Skeletal muscle satellite cell (primary cell): ENCODE data around the gene ZNF581.

ENCODE experiments used
- H3K27me3 ChIP-seq: 2 replicates; pipeline ENCODE4 v1.7.0; 2013; ENCODE audit warnings: low read length; ENCODE audit not compliant: control insufficient read depth, insufficient read depth
- H3K36me3 ChIP-seq: 2 replicates; pipeline ENCODE4 v1.7.0; 2013; ENCODE audit warnings: mild to moderate bottlenecking, control low read depth, low read length; ENCODE audit not compliant: insufficient read depth
- H3K4me1 ChIP-seq: 2 replicates; pipeline ENCODE4 v1.7.0; 2013; ENCODE audit warnings: low read length; ENCODE audit not compliant: control insufficient read depth, insufficient read depth
- H3K4me2 ChIP-seq: 2 replicates; pipeline ENCODE4 v1.7.0; 2013; ENCODE audit warnings: mild to moderate bottlenecking, low read length
- H3K4me3 ChIP-seq: 2 replicates; pipeline ENCODE4 v1.7.0; 2013; ENCODE audit warnings: low read length
- H3K9ac ChIP-seq: 2 replicates; pipeline ENCODE4 v1.7.0; 2013; ENCODE audit warnings: mild to moderate bottlenecking, low read depth, low read length, moderate library complexity
- H3K9me3 ChIP-seq: replicated peaks from 2 replicates; pipeline ENCODE4 v1.7.0; 2013; ENCODE audit warnings: mild to moderate bottlenecking, control low read depth, low read length

Gene ZNF581

GRCh38 chr19:55663846-55664536 lies 20.5 kb downstream of the ZNF581 start:
- Histone ChIP-seq H3K9me3 (no peaks in the 10 kb centered on the region), H3K27me3 (no peaks in the 10 kb centered on the region), H3K9ac (no peak overlapping the region), H3K36me3 (peaks cover 73% of the 10 kb centered on the region), H3K4me3 (no peak overlapping the region), H3K4me2 (no peak overlapping the region), H3K4me1 (peaks cover under 1% of the 10 kb centered on the region)

DNA sequence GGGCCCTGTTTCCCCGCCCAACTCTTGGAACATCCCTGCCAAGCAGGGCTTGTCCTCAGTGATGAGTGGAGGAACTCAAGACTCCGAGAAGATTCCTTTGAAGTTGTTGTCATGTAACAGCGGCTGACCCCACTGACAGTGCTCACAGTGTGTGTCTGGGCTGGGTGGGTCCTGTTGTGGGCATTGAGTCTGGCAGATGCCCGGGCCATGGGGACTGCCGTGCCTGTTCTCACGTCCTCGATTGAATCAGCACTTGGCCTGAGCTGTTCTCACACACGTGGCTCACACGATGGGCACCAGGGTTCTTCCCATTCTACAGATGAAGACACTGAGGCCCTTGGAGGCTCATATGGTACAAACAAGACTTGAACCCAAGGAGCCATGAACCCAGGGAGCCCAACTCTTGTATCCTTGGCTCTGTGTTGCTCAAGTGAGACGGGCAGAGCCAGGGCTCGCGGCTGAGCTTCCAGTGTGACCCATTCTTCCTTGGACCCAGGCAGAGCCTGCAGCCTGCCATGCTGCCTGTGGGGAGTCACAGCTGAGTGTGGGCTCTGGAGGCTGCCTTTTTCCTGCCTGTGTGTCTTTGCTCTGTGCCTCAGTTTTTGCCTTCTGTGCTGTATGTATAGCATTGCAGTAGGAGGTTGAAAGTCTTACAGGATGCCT lies 23.0 kb downstream of the ZNF581 start:
- no peaks in the 10 kb centered on the region for H3K9me3 ChIP-seq
- no peak overlapping the region for H3K4me3 ChIP-seq
- H3K36me3 ChIP-seq = peaks cover 75% of the 10 kb centered on the region
- no peak overlapping the region for H3K9ac ChIP-seq
- no peak overlapping the region for H3K4me2 ChIP-seq
- H3K4me1 ChIP-seq = peaks cover 2% of the 10 kb centered on the region
- no peaks in the 10 kb centered on the region for H3K27me3 ChIP-seq

- no peaks in the 10 kb centered on the region for H3K27me3 ChIP-seq
- peaks cover 70% of the 10 kb centered on the region for H3K36me3 ChIP-seq
- H3K9ac ChIP-seq = no peak overlapping the region
- no peak overlapping the region for H3K4me3 ChIP-seq
- H3K4me1 ChIP-seq = peaks cover 3% of the 10 kb centered on the region
- no peak overlapping the region for H3K4me2 ChIP-seq
- no peaks in the 10 kb centered on the region for H3K9me3 ChIP-seq
Observed at GRCh38 chr19:55667006-55667381, 23.5 kb downstream of the ZNF581 start.

DNA sequence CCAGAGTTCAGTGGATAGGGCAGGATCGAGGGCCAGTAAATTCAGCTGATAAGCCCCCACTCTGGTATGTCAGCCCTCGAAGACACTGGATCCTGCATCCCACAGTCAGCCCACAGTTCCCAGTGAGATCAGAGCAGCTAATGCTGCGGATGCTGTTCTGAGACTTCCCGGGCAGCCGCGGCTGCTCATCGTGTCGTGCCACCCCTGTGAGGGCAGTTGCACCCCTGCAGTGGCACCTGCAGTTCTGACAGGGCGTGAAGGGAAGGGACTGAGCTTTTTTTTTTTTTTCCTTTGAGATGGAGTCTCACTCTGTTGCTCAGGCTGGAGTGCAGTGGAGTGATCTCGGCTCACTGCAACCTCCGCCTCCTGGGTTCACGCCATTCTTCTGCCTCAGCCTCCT lies 24.1 kb downstream of the ZNF581 start:
- Histone ChIP-seq H3K4me3 (no peak overlapping the region), H3K36me3 (peaks cover 72% of the 10 kb centered on the region), H3K4me1 (peaks cover 7% of the 10 kb centered on the region), H3K4me2 (no peak overlapping the region), H3K9me3 (no peaks in the 10 kb centered on the region), H3K27me3 (no peaks in the 10 kb centered on the region), H3K9ac (no peak overlapping the region)

DNA sequence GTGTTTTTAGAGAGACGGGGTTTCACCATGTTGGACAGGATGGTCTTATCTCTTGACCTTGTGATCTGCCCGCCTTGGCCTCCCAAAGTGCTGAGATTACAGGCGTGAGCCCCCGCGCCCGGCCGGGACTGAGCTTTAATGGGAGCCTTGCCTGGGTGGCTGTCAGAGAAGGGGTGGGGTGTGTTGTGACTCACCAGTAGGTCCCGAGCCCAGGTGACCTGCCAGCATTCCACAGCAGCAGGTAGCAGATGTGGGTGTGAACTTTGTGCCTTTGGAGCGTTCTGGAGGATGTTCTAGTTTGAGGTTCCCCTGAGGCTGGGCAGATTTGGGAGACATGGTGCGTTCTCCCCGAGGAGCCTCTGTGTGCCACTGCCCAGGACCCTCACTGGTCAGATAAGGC lies 24.5 kb downstream of the ZNF581 start:
- Histone ChIP-seq H3K4me3 (no peak overlapping the region), H3K4me1 (peaks cover 7% of the 10 kb centered on the region), H3K4me2 (no peak overlapping the region), H3K9ac (no peak overlapping the region), H3K36me3 (peaks cover 67% of the 10 kb centered on the region), H3K27me3 (no peaks in the 10 kb centered on the region), H3K9me3 (no peaks in the 10 kb centered on the region)

GRCh38 chr19:55668603-55669348 lies 25.3 kb downstream of the ZNF581 start:
- Histone ChIP-seq H3K4me3 (no peak overlapping the region), H3K9me3 (no peaks in the 10 kb centered on the region), H3K4me2 (no peak overlapping the region), H3K27me3 (no peaks in the 10 kb centered on the region), H3K9ac (no peak overlapping the region), H3K4me1 (peaks cover 7% of the 10 kb centered on the region), H3K36me3 (peaks cover 64% of the 10 kb centered on the region)

GRCh38 chr19:55669418-55670279 lies 26.2 kb downstream of the ZNF581 start:
- H3K9me3 ChIP-seq = no peaks in the 10 kb centered on the region
- no peaks in the 10 kb centered on the region for H3K27me3 ChIP-seq
- H3K36me3 ChIP-seq = peaks cover 56% of the 10 kb centered on the region
- no peak overlapping the region for H3K4me3 ChIP-seq
- H3K9ac ChIP-seq = no peak overlapping the region
- H3K4me2 ChIP-seq = no peak overlapping the region
- peaks cover 12% of the 10 kb centered on the region for H3K4me1 ChIP-seq

- Histone ChIP-seq H3K4me3 (no peak overlapping the region), H3K9ac (no peak overlapping the region), H3K36me3 (peaks cover 56% of the 10 kb centered on the region), H3K4me1 (peaks cover 14% of the 10 kb centered on the region), H3K9me3 (no peaks in the 10 kb centered on the region), H3K27me3 (no peaks in the 10 kb centered on the region), H3K4me2 (no peak overlapping the region)
Observed at GRCh38 chr19:55670280-55671053, 27.0 kb downstream of the ZNF581 start.

DNA sequence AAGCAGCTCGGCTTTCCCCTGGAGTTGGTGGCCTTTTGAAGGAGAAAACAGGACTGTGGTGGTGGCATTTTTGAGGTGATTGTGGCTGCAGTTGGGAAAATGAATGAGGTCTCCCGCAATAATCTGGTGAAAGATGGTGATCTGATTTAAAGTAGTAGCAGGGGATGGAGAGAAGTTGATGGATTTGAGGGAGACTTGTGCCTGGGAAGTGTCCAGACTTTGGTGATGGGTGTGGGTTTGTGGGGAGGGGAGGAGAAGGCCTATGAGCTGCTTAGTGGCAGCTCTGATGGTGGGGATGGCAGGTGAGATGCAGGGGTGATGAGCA lies 27.6 kb downstream of the ZNF581 start:
- no peak overlapping the region for H3K4me2 ChIP-seq
- no peak overlapping the region for H3K4me3 ChIP-seq
- H3K36me3 ChIP-seq = peaks cover 56% of the 10 kb centered on the region
- no peaks in the 10 kb centered on the region for H3K27me3 ChIP-seq
- H3K9ac ChIP-seq = no peak overlapping the region
- no peaks in the 10 kb centered on the region for H3K9me3 ChIP-seq
- H3K4me1 ChIP-seq = peaks cover 14% of the 10 kb centered on the region

DNA sequence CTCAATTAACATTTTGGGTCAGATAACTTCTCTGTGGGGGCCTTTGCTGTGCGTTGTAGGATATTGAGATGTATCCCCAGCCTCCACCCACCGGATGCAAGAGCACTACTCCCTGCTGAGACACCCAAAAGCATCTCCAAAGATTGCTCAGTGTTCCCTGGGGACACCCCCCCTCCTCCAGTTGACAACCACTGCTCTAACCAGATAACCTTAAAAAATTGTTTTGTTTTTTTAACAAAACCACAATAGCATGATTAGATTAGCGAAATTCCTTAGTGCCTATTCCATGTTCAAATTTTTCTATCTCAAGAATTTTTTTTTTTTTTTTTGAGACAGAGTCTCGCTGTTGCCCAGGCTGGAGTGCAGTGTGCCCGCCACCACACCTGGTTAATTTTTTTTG lies 29.0 kb downstream of the ZNF581 start:
- H3K9ac ChIP-seq = peak overlapping the region; percentile 21
- H3K4me1 ChIP-seq = peaks cover 24% of the 10 kb centered on the region
- H3K9me3 ChIP-seq = no peaks in the 10 kb centered on the region
- H3K4me2 ChIP-seq = no peak overlapping the region
- no peaks in the 10 kb centered on the region for H3K27me3 ChIP-seq
- H3K36me3 ChIP-seq = peaks cover 47% of the 10 kb centered on the region
- no peak overlapping the region for H3K4me3 ChIP-seq
